Prostate gland (tissue), 2 donors: ENCODE data around the gene KDM4C. TPM values are rescaled to one million over a fixed set of nuclear protein-coding genes. Genes with fewer than 3 reads are reported as not detected.

Source experiments
- DNase-seq: peaks from one replicate; pipeline ENCODE4 v3.0.0-alpha.2; 2019; ENCODE audit warnings: low spot score
- H3K27ac ChIP-seq, 2 donors: fragments of 200-600 bp; sonication (generic); 2 replicates each; pipeline ENCODE4 v1.5.1; 2017 to 2019
- H3K27me3 ChIP-seq: fragments of 200-600 bp; sonication (generic); replicated peaks from 2 replicates; pipeline ENCODE4 v1.5.1; 2019; ENCODE audit not compliant: insufficient read depth
- H3K36me3 ChIP-seq, 2 donors: fragments of 200-600 bp; sonication (generic); 1 replicate in 1 of 2; 2 replicates in 1 of 2; pipeline versions ENCODE4 v1.5.1 to v1.8.1; 2017 to 2019
- H3K4me1 ChIP-seq: fragments of 200-600 bp; sonication (generic); replicated peaks from 2 replicates; pipeline ENCODE4 v1.5.1; 2019
- H3K4me3 ChIP-seq, 2 donors: fragments of 200-600 bp; sonication (generic); 2 replicates each; pipeline ENCODE4 v1.5.1; 2017 to 2019
- H3K9me3 ChIP-seq: fragments of 200-600 bp; sonication (generic); 2 replicates; pipeline ENCODE4 v1.5.1; 2017
- CTCF ChIP-seq, 4 experiments: fragments of 200-600 bp in 2 of 4; fragments of 450-650 bp in 2 of 4; sonication (generic) in 2 of 4; IDR thresholded peaks; 1 replicate in 3 of 4; 2 replicates in 1 of 4; pipeline ENCODE4 v1.5.1; 2016 to 2019; ENCODE audit warnings: antibody characterized with exemption in 4 of 4, mild to moderate bottlenecking in 2 of 4, moderate library complexity in 2 of 4
- POLR2A ChIP-seq: fragments of 450-650 bp; IDR thresholded peaks from one replicate; pipeline ENCODE4 v1.6.1; 2016; ENCODE audit warnings: antibody characterized with exemption, mild to moderate bottlenecking
- POLR2AphosphoS5 ChIP-seq: sonication (generic); formaldehyde crosslinking; IDR thresholded peaks from one replicate; pipeline ENCODE4 v1.6.1; 2017; ENCODE audit warnings: antibody characterized with exemption
- WGBS: methylation state at CpG from one replicate; pipeline ENCODE4 v1.1.5; 2018; 5-methylcytosine and 5-hydroxymethylcytosine counted together
- intact Hi-C: fragments of 100-400 bp; cut with DNase I; formaldehyde crosslinking; loops from one replicate; pipeline ENCODE4 v1.14.2; 2022
- total RNA-seq, 2 donors: library from RNA; depleted of rRNA; stranded (reverse); fragments of >200 nt; gene quantifications; one replicate each; pipeline ENCODE4 v1.1.0, GENCODE V29; 2016

Gene KDM4C
- total RNA-seq, 2 donors from 2014 or later, result 18.1 to 27.7 TPM

- H3K4me1 ChIP-seq, result no peaks in the 10 kb centered on the region
- no peak overlapping the region for H3K4me3 ChIP-seq
- DNase-seq, result no peak
- no peaks in the 10 kb centered on the region for H3K27me3 ChIP-seq
- intact Hi-C loops, result no loop called here
- 79% methylated on average over 2 of the region's 2 CpGs for WGBS
- TF ChIP-seq POLR2AphosphoS5 (no peak), POLR2A (no peak), CTCF (IDR thresholded peaks at IDR 0.05) (no peak)
- H3K9me3 ChIP-seq, result no peaks in the 10 kb centered on the region
- H3K27ac ChIP-seq, result no peak overlapping the region
- no peaks in the 10 kb centered on the region for H3K36me3 ChIP-seq
Measured at GRCh38 chr9:6922680-6923079, 164.9 kb downstream of the KDM4C start.

GRCh38 chr9:6923086-6923485, 165.3 kb downstream of the KDM4C start:
- no peak for TF ChIP-seq CTCF (IDR thresholded peaks at IDR 0.05)
- no peak for TF ChIP-seq POLR2AphosphoS5
- no peak for TF ChIP-seq POLR2A
- WGBS, result 71% methylated on average over 5 of the region's 5 CpGs
- intact Hi-C loops, result no loop called here

GRCh38 chr9:6924149-6924548, 166.4 kb downstream of the KDM4C start:
- Histone ChIP-seq H3K4me1 (no peaks in the 10 kb centered on the region), H3K4me3 (no peak overlapping the region), H3K36me3 (no peaks in the 10 kb centered on the region), H3K27ac (no peak overlapping the region), H3K9me3 (no peaks in the 10 kb centered on the region), H3K27me3 (no peaks in the 10 kb centered on the region)
- DNase-seq, result no peak
- 43% methylated on average over 3 of the region's 3 CpGs for WGBS
- intact Hi-C loops, result no loop called here
- TF ChIP-seq POLR2A (no peak), POLR2AphosphoS5 (peak; percentile 40)

More at GRCh38 chr9:6923086-6923485, 165.3 kb downstream of the KDM4C start:
- Histone ChIP-seq H3K9me3 (no peaks in the 10 kb centered on the region), H3K4me1 (no peaks in the 10 kb centered on the region), H3K27me3 (no peaks in the 10 kb centered on the region), H3K27ac (no peak overlapping the region), H3K36me3 (no peaks in the 10 kb centered on the region), H3K4me3 (no peak overlapping the region)
- DNase-seq, result no peak

- H3K27me3 ChIP-seq, result no peaks in the 10 kb centered on the region
- intact Hi-C loops, result no loop called here
- no peak overlapping the region for H3K4me3 ChIP-seq
- no peak for TF ChIP-seq CTCF (IDR thresholded peaks at IDR 0.05)
- TF ChIP-seq POLR2AphosphoS5, result no peak
- no peak for TF ChIP-seq POLR2A
- no peaks in the 10 kb centered on the region for H3K4me1 ChIP-seq
- H3K36me3 ChIP-seq, result no peaks in the 10 kb centered on the region
- no peak for DNase-seq
- WGBS, result 78% methylated on average over 8 of the region's 8 CpGs
- no peaks in the 10 kb centered on the region for H3K9me3 ChIP-seq
- H3K27ac ChIP-seq, result no peak overlapping the region
Measured at GRCh38 chr9:6924988-6925563, 167.3 kb downstream of the KDM4C start.

GRCh38 chr9:6925836-6926235, 168.1 kb downstream of the KDM4C start:
- Histone ChIP-seq H3K4me1 (no peaks in the 10 kb centered on the region), H3K27me3 (no peaks in the 10 kb centered on the region), H3K27ac (no peak overlapping the region), H3K9me3 (no peaks in the 10 kb centered on the region), H3K36me3 (no peaks in the 10 kb centered on the region), H3K4me3 (no peak overlapping the region)
- DNase-seq, result no peak
- intact Hi-C loops, result no loop called here
- 96% methylated on average over 12 of the region's 12 CpGs for WGBS
- TF ChIP-seq CTCF (IDR thresholded peaks at IDR 0.05), result no peak
